ENCODE measurements around the gene HAVCR1. TPM values are rescaled to one million over a fixed set of nuclear protein-coding genes. Genes with fewer than 3 reads are reported as not detected.

Gene HAVCR1
- total and polyA plus RNA-seq, 2 of the 13 experiments (the other 11 are each of a cell fraction or from before 2014, with no cell fraction given): 0.93 to 12.3 TPM

DNA sequence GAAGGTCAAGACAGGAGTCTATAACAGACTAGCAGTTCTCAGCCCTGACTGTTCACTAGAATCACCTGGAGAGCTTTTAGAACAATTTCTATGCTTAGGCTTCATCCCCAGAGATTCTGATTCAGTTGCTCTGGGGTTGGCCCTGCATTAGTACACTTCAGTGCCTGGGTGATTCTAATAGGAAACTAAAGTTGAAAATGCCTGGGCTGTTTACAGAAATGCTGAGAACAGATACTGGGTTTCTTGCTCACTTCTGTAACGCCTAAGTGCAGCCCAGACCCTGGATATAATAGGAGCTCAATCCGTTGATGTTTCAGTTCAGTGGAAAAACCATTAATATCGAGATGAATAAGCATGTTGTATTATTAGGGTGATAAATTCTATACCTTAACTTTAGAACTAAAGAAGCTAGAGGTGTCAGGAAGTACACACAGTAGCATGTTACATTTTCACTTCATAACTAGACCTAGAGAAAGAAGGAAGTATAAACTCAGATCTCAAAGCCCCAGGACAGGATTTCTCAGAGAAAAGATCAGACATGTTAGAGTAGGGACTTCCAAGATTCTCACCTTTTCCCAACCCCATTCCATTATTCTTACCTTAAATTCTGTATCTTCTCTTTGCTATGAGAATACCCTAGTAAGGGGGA is 29.6 kb upstream of the HAVCR1 start (continued):
- TF ChIP-seq, protein P1, sequence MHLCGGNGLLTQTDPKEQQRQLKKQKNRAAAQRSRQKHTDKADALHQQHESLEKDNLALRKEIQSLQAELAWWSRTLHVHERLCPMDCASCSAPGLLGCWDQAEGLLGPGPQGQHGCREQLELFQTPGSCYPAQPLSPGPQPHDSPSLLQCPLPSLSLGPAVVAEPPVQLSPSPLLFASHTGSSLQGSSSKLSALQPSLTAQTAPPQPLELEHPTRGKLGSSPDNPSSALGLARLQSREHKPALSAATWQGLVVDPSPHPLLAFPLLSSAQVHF (CRISPR knock-in tag; IDR thresholded peaks at IDR 0.05): no peak

GRCh38 chr5:157086751-157087359 is 27.9 kb upstream of the HAVCR1 start:
- no peaks in the 10 kb centered on the region for H3K36me3 ChIP-seq (replicated peaks in 1 of 2; ENCODE audit: control insufficient read depth in 1 of 2, insufficient read depth in 2 of 2, low read length in 2 of 2)
- FAIRE-seq (no peak), ATAC-seq (no peak), DNase-seq (ENCODE audit: low spot score) (no peak)
- H3K9ac ChIP-seq (ENCODE audit: insufficient read depth, low read depth, low read length): no peak overlapping the region
- ChIA-PET POLR2A (no interaction called here), CTCF (ENCODE audit: low intra/inter-chr PET ratio, low total read pairs) (no interaction called here)
- H3K4me1 ChIP-seq (ENCODE audit: insufficient read depth, low read length): peaks cover 27% of the 10 kb centered on the region
- in situ Hi-C loops (cut with HindIII; ENCODE audit: extremely low pct_ligation_motif_present, low pct_unique_long_range_greater_than_20kb) (no loop called here), intact Hi-C loops (cut with micrococcal nuclease; ENCODE audit: unreplicated experiment) (no loop called here)
- H4K20me1 ChIP-seq (ENCODE audit: insufficient read depth, low read length): no peaks in the 10 kb centered on the region
- 63% methylated on average over 8 of the region's 8 CpGs for WGBS (ENCODE audit: low lambda C conversion rate)
- no peak overlapping the region for H2AFZ ChIP-seq (ENCODE audit: low read length)
- H3K79me2 ChIP-seq (ENCODE audit: insufficient read depth, low read length): no peaks in the 10 kb centered on the region
- peak; percentile 63 to 66 for TF ChIP-seq MAFK (conservative IDR thresholded peaks at IDR 0.05 in 1 of 2, IDR thresholded peaks at IDR 0.05 in 1 of 2; ENCODE audit: low read length in 2 of 2)
- TF ChIP-seq MAFF (IDR thresholded peaks at IDR 0.05; ENCODE audit: low read depth, low read length): peak; percentile 57
- no peak for TF ChIP-seq ZSCAN21 (CRISPR knock-in tag; IDR thresholded peaks at IDR 0.05; ENCODE audit: borderline replicate concordance)
- H3K9me3 ChIP-seq (ENCODE audit: low read length): no peaks in the 10 kb centered on the region
- H3K4me2 ChIP-seq (ENCODE audit: low read depth, low read length): no peak overlapping the region
- H3K27ac ChIP-seq (ENCODE audit: extremely low read length, insufficient read depth, low read length): no peak overlapping the region
- BruUV-seq (replicated peaks): no TSS peak
- H3K4me3 ChIP-seq (replicated peaks in 1 of 3; ENCODE audit: insufficient read depth in 1 of 3, low read depth in 2 of 3, low read length in 3 of 3): no peak overlapping the region
- H3K27me3 ChIP-seq (ENCODE audit: control insufficient read depth in 1 of 2, insufficient read depth in 2 of 2, low read length in 2 of 2): no peaks in the 10 kb centered on the region

DNA sequence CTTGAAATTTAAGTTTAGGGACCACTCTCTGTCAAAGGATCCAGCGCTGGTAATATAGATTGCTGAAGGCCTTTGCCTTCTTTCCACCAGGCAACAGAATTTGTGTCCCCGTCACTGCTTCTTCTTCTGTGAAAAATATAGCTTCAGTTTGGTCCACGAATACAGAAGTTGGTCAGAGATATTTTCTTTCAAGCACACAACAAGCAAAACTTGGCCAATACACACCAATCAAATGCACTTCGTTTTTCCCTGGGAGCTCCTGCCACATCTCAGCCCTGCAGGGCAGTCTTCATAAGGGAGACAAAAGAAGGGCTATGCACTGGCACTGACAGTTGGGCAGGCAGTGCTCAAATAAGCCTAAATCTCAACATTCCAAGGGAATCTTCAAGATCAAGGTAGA is 27.0 kb upstream of the HAVCR1 start:
- H4K20me1 ChIP-seq (ENCODE audit: insufficient read depth, low read length): no peaks in the 10 kb centered on the region
- no peak for FAIRE-seq
- TF ChIP-seq ZBTB38 (CRISPR knock-in tag; IDR thresholded peaks at IDR 0.05) (no peak), NR2F1 (CRISPR knock-in tag; IDR thresholded peaks at IDR 0.05) (no peak), FIP1L1 (IDR thresholded peaks at IDR 0.05; ENCODE audit: borderline replicate concordance, insufficient read depth, low read depth, low read length) (no peak), ZNF275 (CRISPR knock-in tag; IDR thresholded peaks at IDR 0.05; ENCODE audit: borderline replicate concordance) (no peak)
- H3K4me1 ChIP-seq (ENCODE audit: insufficient read depth, low read length): peaks cover 18% of the 10 kb centered on the region
- no peak for DNase-seq (ENCODE audit: low spot score)
- no peak overlapping the region for H3K27ac ChIP-seq (ENCODE audit: extremely low read length, insufficient read depth, low read length)
- CTCF ChIA-PET (ENCODE audit: low intra/inter-chr PET ratio, low total read pairs): no interaction called here
- no peaks in the 10 kb centered on the region for H3K79me2 ChIP-seq (ENCODE audit: insufficient read depth, low read length)
- intact Hi-C loops (cut with micrococcal nuclease; ENCODE audit: unreplicated experiment): no loop called here
- H3K27me3 ChIP-seq (ENCODE audit: control insufficient read depth in 1 of 2, insufficient read depth in 2 of 2, low read length in 2 of 2): no peaks in the 10 kb centered on the region
- no peak overlapping the region for H3K4me3 ChIP-seq (replicated peaks in 1 of 3; ENCODE audit: insufficient read depth in 1 of 3, low read depth in 2 of 3, low read length in 3 of 3)
- H3K9me3 ChIP-seq (ENCODE audit: low read length): no peaks in the 10 kb centered on the region
- H3K36me3 ChIP-seq (replicated peaks in 1 of 2; ENCODE audit: control insufficient read depth in 1 of 2, insufficient read depth in 2 of 2, low read length in 2 of 2): no peaks in the 10 kb centered on the region
- H3K4me2 ChIP-seq (ENCODE audit: low read depth, low read length): no peak overlapping the region
- no peak for ATAC-seq
- no peak overlapping the region for H3K9ac ChIP-seq (ENCODE audit: insufficient read depth, low read depth, low read length)
- 55% methylated on average over 4 of the region's 4 CpGs for WGBS (ENCODE audit: low lambda C conversion rate)
- in situ Hi-C loops (cut with HindIII; ENCODE audit: extremely low pct_ligation_motif_present, low pct_unique_long_range_greater_than_20kb): no loop called here
- H2AFZ ChIP-seq (ENCODE audit: low read length): no peak overlapping the region
- POLR2A ChIA-PET: no interaction called here
- BruUV-seq (replicated peaks): no TSS peak
